Measurements from ENCODE around the gene PEX5L.
"Not testable (repeated sequence)": the region's sequence is repeated elsewhere in the genome, so short reads cannot be mapped to it uniquely, and the experiment has no call there.

Gene PEX5L

GRCh38 chr3:180048840-180049239 lies 12.1 kb upstream of the PEX5L start:
- no peak overlapping the region for H3K27ac Mint-ChIP-seq
- H3K4me1 Mint-ChIP-seq, result no peaks in the 10 kb centered on the region
- H3K36me3 Mint-ChIP-seq (ENCODE audit: low read depth), result no peaks in the 10 kb centered on the region
- H3K4me3 Mint-ChIP-seq, result no peak overlapping the region
- ATAC-seq (no peak), DNase-seq (no peak)
- no peaks in the 10 kb centered on the region for H3K27me3 Mint-ChIP-seq
- no peaks in the 10 kb centered on the region for H3K9me3 Mint-ChIP-seq

- ATAC-seq, result no peak
- Mint-ChIP-seq H3K36me3 (ENCODE audit: low read depth) (no peaks in the 10 kb centered on the region), H3K27ac (no peak overlapping the region), H3K4me3 (no peak overlapping the region), H3K27me3 (no peaks in the 10 kb centered on the region), H3K9me3 (no peaks in the 10 kb centered on the region), H3K4me1 (no peaks in the 10 kb centered on the region)
- DNase-seq, result no peak
Measured at GRCh38 chr3:180048103-180048502, 11.4 kb upstream of the PEX5L start.

GRCh38 chr3:180040966-180041365 lies 4.2 kb upstream of the PEX5L start:
- Mint-ChIP-seq H3K9me3 (no peaks in the 10 kb centered on the region), H3K27ac (no peak overlapping the region), H3K36me3 (ENCODE audit: low read depth) (no peaks in the 10 kb centered on the region), H3K27me3 (peaks cover 28% of the 10 kb centered on the region), H3K4me1 (peaks cover 9% of the 10 kb centered on the region), H3K4me3 (no peak overlapping the region)
- ATAC-seq, result no peak
- DNase-seq, result no peak

GRCh38 chr3:180036092-180036670 lies 556 bp downstream of the PEX5L start:
- DNase-seq, result no peak
- Mint-ChIP-seq H3K4me1 (peaks cover 9% of the 10 kb centered on the region), H3K4me3 (peak overlapping the region; percentile 51), H3K9me3 (no peaks in the 10 kb centered on the region), H3K27me3 (peaks cover 41% of the 10 kb centered on the region), H3K27ac (no peak overlapping the region), H3K36me3 (ENCODE audit: low read depth) (no peaks in the 10 kb centered on the region)
- ATAC-seq, result no peak

GRCh38 chr3:180026997-180027396 lies 9.7 kb downstream of the PEX5L start:
- Mint-ChIP-seq H3K36me3 (ENCODE audit: low read depth) (no peaks in the 10 kb centered on the region), H3K9me3 (no peaks in the 10 kb centered on the region), H3K4me3 (no peak overlapping the region), H3K4me1 (no peaks in the 10 kb centered on the region), H3K27me3 (peaks cover under 1% of the 10 kb centered on the region), H3K27ac (no peak overlapping the region)
- ATAC-seq (no peak), DNase-seq (no peak)

GRCh38 chr3:180018543-180018942 lies 18.2 kb downstream of the PEX5L start:
- Mint-ChIP-seq H3K4me1 (no peaks in the 10 kb centered on the region), H3K27ac (no peak overlapping the region), H3K9me3 (no peaks in the 10 kb centered on the region), H3K27me3 (no peaks in the 10 kb centered on the region), H3K36me3 (ENCODE audit: low read depth) (no peaks in the 10 kb centered on the region), H3K4me3 (no peak overlapping the region)
- ATAC-seq (no peak), DNase-seq (no peak)

GRCh38 chr3:180017846-180018245 lies 18.9 kb downstream of the PEX5L start:
- Mint-ChIP-seq H3K9me3 (no peaks in the 10 kb centered on the region), H3K4me1 (no peaks in the 10 kb centered on the region), H3K27me3 (no peaks in the 10 kb centered on the region), H3K36me3 (ENCODE audit: low read depth) (no peaks in the 10 kb centered on the region), H3K4me3 (no peak overlapping the region), H3K27ac (no peak overlapping the region)
- ATAC-seq (no peak), DNase-seq (no peak)

GRCh38 chr3:180011927-180012326 lies 24.8 kb downstream of the PEX5L start:
- H3K9me3 Mint-ChIP-seq, result peaks cover 14% of the 10 kb centered on the region
- no peak overlapping the region for H3K4me3 Mint-ChIP-seq
- DNase-seq (no peak), ATAC-seq (no peak)
- no peaks in the 10 kb centered on the region for H3K36me3 Mint-ChIP-seq (ENCODE audit: low read depth)
- no peak overlapping the region for H3K27ac Mint-ChIP-seq
- no peaks in the 10 kb centered on the region for H3K4me1 Mint-ChIP-seq
- H3K27me3 Mint-ChIP-seq, result no peaks in the 10 kb centered on the region

- not testable (repeated sequence) for H3K36me3 Mint-ChIP-seq (ENCODE audit: low read depth); ATAC-seq; H3K27ac Mint-ChIP-seq; DNase-seq; H3K4me3 Mint-ChIP-seq; H3K4me1 Mint-ChIP-seq; H3K27me3 Mint-ChIP-seq
- H3K9me3 Mint-ChIP-seq, result peaks cover 14% of the 10 kb centered on the region
Measured at GRCh38 chr3:180008318-180008717, 28.4 kb downstream of the PEX5L start.

- Mint-ChIP-seq H3K4me3 (no peak overlapping the region), H3K9me3 (peaks cover 8% of the 10 kb centered on the region), H3K27ac (no peak overlapping the region), H3K27me3 (no peaks in the 10 kb centered on the region), H3K36me3 (ENCODE audit: low read depth) (no peaks in the 10 kb centered on the region), H3K4me1 (no peaks in the 10 kb centered on the region)
- ATAC-seq, result no peak
- DNase-seq, result no peak
Measured at GRCh38 chr3:180004542-180004941, 32.2 kb downstream of the PEX5L start.

- Mint-ChIP-seq H3K4me3 (no peak overlapping the region), H3K9me3 (no peaks in the 10 kb centered on the region), H3K36me3 (ENCODE audit: low read depth) (no peaks in the 10 kb centered on the region), H3K27me3 (no peaks in the 10 kb centered on the region), H3K27ac (no peak overlapping the region), H3K4me1 (no peaks in the 10 kb centered on the region)
- DNase-seq (no peak), ATAC-seq (no peak)
Measured at GRCh38 chr3:180002006-180002405, 34.7 kb downstream of the PEX5L start.

GRCh38 chr3:180000500-180000899 lies 36.2 kb downstream of the PEX5L start:
- Mint-ChIP-seq H3K4me1 (no peaks in the 10 kb centered on the region), H3K9me3 (no peaks in the 10 kb centered on the region), H3K36me3 (ENCODE audit: low read depth) (no peaks in the 10 kb centered on the region), H3K27me3 (no peaks in the 10 kb centered on the region), H3K4me3 (no peak overlapping the region), H3K27ac (no peak overlapping the region)
- ATAC-seq, result no peak
- DNase-seq, result no peak

GRCh38 chr3:179995406-179995805 lies 41.3 kb downstream of the PEX5L start:
- Mint-ChIP-seq H3K9me3 (no peaks in the 10 kb centered on the region), H3K36me3 (ENCODE audit: low read depth) (no peaks in the 10 kb centered on the region), H3K27me3 (no peaks in the 10 kb centered on the region), H3K27ac (no peak overlapping the region), H3K4me1 (no peaks in the 10 kb centered on the region), H3K4me3 (no peak overlapping the region)
- ATAC-seq, result no peak
- no peak for DNase-seq

- no peak for DNase-seq
Measured at GRCh38 chr3:179991883-179992282, 44.9 kb downstream of the PEX5L start.

GRCh38 chr3:179991104-179991503 lies 45.6 kb downstream of the PEX5L start:
- Mint-ChIP-seq H3K4me3 (no peak overlapping the region), H3K27me3 (no peaks in the 10 kb centered on the region), H3K4me1 (no peaks in the 10 kb centered on the region), H3K27ac (no peak overlapping the region), H3K9me3 (no peaks in the 10 kb centered on the region), H3K36me3 (ENCODE audit: low read depth) (no peaks in the 10 kb centered on the region)
- DNase-seq (no peak), ATAC-seq (no peak)

More at GRCh38 chr3:179991883-179992282, 44.9 kb downstream of the PEX5L start:
- H3K4me1 Mint-ChIP-seq, result no peaks in the 10 kb centered on the region
- H3K27me3 Mint-ChIP-seq, result no peaks in the 10 kb centered on the region
- no peak overlapping the region for H3K27ac Mint-ChIP-seq
- H3K4me3 Mint-ChIP-seq, result no peak overlapping the region
- ATAC-seq, result no peak
- no peaks in the 10 kb centered on the region for H3K36me3 Mint-ChIP-seq (ENCODE audit: low read depth)
- no peaks in the 10 kb centered on the region for H3K9me3 Mint-ChIP-seq

- no peak overlapping the region for H3K27ac Mint-ChIP-seq
- H3K9me3 Mint-ChIP-seq, result no peaks in the 10 kb centered on the region
- peaks cover 1% of the 10 kb centered on the region for H3K27me3 Mint-ChIP-seq
- H3K36me3 Mint-ChIP-seq (ENCODE audit: low read depth), result no peaks in the 10 kb centered on the region
- DNase-seq, result no peak
- ATAC-seq, result no peak
- no peaks in the 10 kb centered on the region for H3K4me1 Mint-ChIP-seq
- no peak overlapping the region for H3K4me3 Mint-ChIP-seq
Measured at GRCh38 chr3:179981646-179982045, 55.1 kb downstream of the PEX5L start.

Measured in activated naive CD8-positive, alpha-beta T cell treated with anti-CD3 and anti-CD28 coated beads, Interleukin-2, amount 50 U/mL, for 24 hours (primary cell).